ENCODE measurements around the gene SIPA1L3. TPM values are rescaled to one million over a fixed set of nuclear protein-coding genes. Genes with fewer than 3 reads are reported as not detected.
A peak's percentile ranks its signal among the peaks of the same experiment; 100 is the strongest.

SIPA1L3 gene
- total and polyA plus RNA-seq, 9 of the 15 experiments (the other 6 are each of a cell fraction or from before 2014, with no cell fraction given), result 0.01 to 6.1 (median 2.5) TPM

DNA sequence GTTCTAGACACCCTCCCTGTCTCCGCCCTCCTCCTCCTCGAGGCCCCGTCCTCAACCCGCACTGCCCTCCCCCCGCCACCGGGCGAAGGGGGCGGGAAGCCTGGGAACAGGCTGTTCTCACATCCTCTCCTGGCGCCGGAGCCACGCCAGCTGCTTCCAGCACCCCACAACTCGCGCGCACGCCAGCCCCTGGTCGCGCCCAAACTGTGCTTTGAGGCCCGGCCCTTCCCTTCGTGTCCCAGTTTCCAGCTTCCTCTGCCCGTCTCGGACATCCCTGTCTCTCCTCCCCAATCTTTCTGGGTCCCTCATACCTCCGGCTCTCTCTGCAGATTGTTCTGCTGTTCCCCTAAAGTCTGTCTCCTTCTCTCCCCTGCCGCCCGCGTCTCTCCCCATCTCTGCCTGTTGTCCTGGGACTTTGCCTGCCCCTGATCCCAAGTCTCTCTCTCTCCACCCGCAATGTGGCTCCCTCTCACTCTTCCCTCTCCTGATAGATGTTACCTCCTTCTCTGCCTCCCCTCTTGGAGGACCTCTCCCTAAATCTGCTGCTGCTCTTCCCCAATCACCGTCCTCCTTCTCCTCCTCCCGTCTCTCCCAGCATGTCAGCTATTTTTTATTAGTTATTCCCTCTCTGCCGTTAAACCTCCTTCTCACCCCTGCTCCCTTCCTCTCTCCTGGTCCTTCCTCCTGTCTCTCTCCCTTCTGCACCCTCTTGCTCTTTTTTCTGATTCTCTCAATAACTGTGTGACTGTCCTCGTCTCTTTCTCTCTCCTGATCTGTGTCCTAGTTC is 302.9 kb downstream of the SIPA1L3 start:
- no peaks in the 10 kb centered on the region for H3K9me3 ChIP-seq (replicated peaks; ENCODE audit: control insufficient read depth, insufficient read depth, low read depth, low read length)
- peaks cover 0 to 56% of the 10 kb centered on the region in 2 experiments; a peak in 2 of 5 replicates for H3K4me1 ChIP-seq (replicated peaks in 1 of 2; ENCODE audit: control insufficient read depth in 2 of 2, insufficient read depth in 2 of 2, low read length in 2 of 2)
- H3K27me3 ChIP-seq (ENCODE audit: control insufficient read depth in 2 of 2, insufficient read depth in 2 of 2, low read length in 2 of 2), result peaks cover 5 to 19% of the 10 kb centered on the region in 2 experiments; a peak in 3 of 5 replicates
- no peaks in the 10 kb centered on the region for H3K79me2 ChIP-seq (ENCODE audit: control insufficient read depth, insufficient read depth, low read length)
- POLR2A ChIA-PET, result interaction anchor here (0.5 kb wide), 1 partner anchor 347 kb away, joined by 3 read pairs; no protein-coding TSS in a partner anchor
- no peak overlapping the region for H3K27ac ChIP-seq (ENCODE audit: extremely low read depth, low read depth, low read length)
- intact Hi-C loops (cut with micrococcal nuclease) (no loop called here), in situ Hi-C loops (cut with MboI) (no loop called here)
- H3K4me2 ChIP-seq (ENCODE audit: insufficient read depth, low read length), result no peak overlapping the region
- ATAC-seq, result no peak
- BruUV-seq (replicated peaks), result no TSS peak
- H3K4me3 ChIP-seq, result no peak overlapping the region
- no peaks in the 10 kb centered on the region for H3K9me1 ChIP-seq (ENCODE audit: control insufficient read depth, insufficient read depth, low read length)
- H3K9ac ChIP-seq (ENCODE audit: insufficient read depth in 1 of 2, low read depth in 2 of 2, low read length in 2 of 2), result no peak overlapping the region; a peak in 2 of 4 replicates
- no peak overlapping the region for H2AFZ ChIP-seq (ENCODE audit: low read depth, low read length)
- H3K36me3 ChIP-seq (ENCODE audit: control insufficient read depth, insufficient read depth, low read length), result no peaks in the 10 kb centered on the region
- no peak for DNase-seq (ENCODE audit: extremely low read depth in 1 of 4, low spot score in 3 of 4)
- CTCF ChIA-PET (ENCODE audit: low intra/inter-chr PET ratio), result no interaction called here
- no peak for FAIRE-seq
- 36% methylated on average over 25 of the region's 30 CpGs for WGBS (ENCODE audit: insufficient coverage, low coverage, missing lambda C conversion rate)
- TF ChIP-seq SMARCE1 (IDR thresholded peaks at IDR 0.05) (no peak), OTX1 (CRISPR knock-in tag; IDR thresholded peaks at IDR 0.05) (0 out of 2 replicates have a peak, but pooled peaks have one; percentile 17), ZNF263 (CRISPR knock-in tag; IDR thresholded peaks at IDR 0.05; ENCODE audit: borderline replicate concordance) (peak; percentile 88)
- TF ChIP-seq, protein P1, sequence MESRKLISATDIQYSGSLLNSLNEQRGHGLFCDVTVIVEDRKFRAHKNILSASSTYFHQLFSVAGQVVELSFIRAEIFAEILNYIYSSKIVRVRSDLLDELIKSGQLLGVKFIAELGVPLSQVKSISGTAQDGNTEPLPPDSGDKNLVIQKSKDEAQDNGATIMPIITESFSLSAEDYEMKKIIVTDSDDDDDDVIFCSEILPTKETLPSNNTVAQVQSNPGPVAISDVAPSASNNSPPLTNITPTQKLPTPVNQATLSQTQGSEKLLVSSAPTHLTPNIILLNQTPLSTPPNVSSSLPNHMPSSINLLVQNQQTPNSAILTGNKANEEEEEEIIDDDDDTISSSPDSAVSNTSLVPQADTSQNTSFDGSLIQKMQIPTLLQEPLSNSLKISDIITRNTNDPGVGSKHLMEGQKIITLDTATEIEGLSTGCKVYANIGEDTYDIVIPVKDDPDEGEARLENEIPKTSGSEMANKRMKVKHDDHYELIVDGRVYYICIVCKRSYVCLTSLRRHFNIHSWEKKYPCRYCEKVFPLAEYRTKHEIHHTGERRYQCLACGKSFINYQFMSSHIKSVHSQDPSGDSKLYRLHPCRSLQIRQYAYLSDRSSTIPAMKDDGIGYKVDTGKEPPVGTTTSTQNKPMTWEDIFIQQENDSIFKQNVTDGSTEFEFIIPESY (CRISPR knock-in tag; IDR thresholded peaks at IDR 0.05), result 0 out of 2 replicates have a peak, but pooled peaks have one; percentile 34
- H4K20me1 ChIP-seq (replicated peaks; ENCODE audit: control insufficient read depth, insufficient read depth, low read length), result no peaks in the 10 kb centered on the region

Measured in K562 (cell line).